Fibroblast of skin of abdomen (primary cell): ENCODE results near the gene ATXN1.

Experiments
- DNase-seq: peaks from one replicate; pipeline ENCODE4 v3.0.0-alpha.2; 2013

ATXN1 gene

DNA sequence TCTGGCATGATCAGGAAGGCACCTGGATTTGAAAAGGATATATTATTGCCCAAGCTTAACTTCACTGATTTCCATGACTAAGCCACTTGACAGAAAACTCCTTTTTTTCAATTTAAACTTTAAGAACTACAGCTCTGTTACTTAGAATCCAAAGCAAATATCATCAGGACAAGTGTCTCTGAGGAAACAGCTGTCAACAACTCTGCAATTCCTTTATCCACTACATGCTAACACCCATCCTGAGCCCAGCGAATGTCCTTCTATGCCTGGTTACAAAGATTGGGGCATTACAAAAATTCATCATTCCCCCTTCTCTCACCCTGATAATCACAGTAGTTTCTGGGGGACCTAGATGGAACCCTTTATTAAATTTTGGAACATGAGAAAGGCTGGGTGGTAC is 386.1 kb downstream of the ATXN1 start:
- no peak for DNase-seq

DNA sequence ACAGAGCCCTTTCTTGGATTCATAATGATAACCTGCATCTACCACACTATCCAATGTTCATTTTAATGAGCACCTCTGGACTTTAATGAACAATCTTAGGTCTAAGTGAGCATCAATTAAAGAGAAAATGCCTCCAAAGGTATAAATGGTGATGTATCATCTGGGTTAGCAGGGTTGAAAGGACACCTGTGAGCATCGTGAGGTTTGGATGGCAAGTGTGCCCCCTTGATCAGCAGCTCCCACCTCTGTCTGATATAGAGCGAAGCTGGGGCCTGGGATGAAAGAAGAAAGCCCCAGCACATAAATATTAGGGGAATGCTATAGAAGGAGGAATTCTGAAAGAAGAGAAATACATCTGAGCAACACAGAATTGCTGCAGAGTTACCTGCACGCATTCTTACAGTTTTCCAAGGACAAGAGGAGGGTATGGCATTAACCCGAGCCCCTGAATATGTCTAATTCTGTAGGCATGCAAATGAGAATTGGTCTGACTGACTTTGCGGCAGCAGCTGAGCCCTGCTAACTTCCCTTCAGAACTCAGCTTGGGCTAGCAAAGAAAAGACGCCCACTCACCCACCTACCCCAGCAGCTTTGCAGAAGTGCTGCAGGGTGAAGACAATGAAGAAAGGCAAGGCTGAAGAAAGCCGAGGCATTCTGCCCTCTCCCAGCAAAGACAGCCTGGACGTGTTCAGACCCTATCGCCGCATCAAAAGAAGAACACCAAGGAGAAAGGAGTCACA is 386.6 kb downstream of the ATXN1 start:
- DNase-seq: no peak

DNA sequence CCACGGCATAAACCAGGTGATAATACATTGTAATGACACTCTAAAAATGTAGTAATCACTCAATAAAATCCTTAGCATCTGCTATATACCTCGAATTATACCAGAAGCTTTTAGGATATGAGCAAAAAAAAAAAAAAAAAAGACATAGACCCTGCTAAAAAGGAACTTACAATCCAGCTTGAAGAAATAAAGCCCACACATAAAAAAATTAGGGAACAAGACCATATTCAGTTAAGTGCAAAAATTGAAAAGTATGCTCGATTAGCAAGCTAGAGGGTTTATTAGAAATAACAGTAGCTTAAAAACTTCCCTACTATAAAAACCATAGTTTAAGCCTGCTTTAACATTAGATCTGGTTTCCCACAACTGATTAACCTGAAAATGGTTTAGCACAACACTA is 387.2 kb downstream of the ATXN1 start:
- DNase-seq: no peak

DNA sequence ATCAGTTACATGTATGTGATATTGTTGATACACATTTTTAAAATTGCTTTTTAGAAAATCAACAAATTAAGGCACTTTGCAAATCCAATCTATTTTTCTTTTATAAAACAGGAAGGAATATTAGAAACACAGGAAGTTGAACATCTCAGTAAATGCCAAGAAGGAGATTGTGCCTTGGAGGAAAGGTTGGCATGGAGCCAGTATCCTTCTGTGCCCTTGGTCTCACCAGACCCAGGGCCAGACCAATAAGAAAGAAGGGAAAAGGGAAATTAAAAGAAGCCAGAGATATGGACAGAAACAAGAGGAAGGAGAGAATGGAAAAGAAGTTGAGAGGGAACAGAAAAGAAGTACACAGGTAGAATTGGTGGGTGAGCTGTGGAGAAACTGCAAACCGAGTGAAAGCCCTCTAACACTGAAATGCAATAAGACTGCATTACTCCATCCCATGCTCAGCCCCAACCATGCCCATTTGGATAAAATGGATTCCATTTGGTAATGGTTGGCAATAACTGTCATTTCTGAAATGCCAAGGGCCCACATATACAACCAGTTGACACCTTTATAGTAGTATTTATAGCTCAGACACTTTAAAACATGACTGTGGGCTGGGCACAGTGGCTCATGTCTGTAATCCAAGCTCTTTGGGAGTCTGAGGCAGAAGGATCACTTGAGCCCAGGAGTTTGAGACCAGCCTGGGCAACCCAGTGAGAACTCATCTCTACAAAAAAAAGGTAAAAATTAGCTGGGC is 389.1 kb downstream of the ATXN1 start:
- DNase-seq: no peak

DNA sequence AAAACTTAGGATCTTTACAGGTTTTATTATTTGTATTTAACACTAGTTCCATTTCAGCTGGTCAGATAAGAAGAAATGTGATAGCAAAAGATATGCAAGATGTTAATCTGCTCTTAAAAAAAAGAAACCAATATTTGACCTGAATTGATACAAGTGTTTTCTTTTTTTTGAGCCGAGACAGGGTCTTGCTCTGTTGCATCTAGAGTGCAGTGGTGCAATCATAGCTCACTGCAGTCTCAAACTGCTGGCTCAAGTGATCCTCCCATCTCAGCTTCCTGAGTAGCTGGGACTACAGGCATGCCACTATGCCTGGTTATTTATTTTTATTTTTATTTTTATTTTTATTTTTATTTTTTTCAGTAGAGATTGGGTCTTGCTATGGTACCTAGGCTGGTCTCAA is 389.9 kb downstream of the ATXN1 start:
- DNase-seq: no peak

DNA sequence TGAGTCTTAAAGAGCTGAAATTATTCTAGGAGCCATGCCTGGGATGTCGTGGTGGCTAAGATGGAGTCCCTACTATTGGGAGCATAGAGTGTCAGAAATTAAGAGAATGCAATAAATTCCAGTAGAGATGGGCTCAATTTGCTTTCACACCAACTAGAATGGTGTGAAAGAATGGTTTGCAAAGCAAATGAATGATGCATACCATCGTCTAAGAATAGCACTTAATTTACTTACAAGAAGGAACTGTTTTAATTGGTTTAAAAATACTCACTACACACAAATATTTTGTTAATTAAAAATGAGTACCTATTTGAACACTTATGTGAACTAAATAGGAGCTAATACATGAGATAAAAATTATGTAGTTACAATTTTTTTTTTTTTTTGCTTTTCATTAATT is 390.3 kb downstream of the ATXN1 start:
- no peak for DNase-seq

DNA sequence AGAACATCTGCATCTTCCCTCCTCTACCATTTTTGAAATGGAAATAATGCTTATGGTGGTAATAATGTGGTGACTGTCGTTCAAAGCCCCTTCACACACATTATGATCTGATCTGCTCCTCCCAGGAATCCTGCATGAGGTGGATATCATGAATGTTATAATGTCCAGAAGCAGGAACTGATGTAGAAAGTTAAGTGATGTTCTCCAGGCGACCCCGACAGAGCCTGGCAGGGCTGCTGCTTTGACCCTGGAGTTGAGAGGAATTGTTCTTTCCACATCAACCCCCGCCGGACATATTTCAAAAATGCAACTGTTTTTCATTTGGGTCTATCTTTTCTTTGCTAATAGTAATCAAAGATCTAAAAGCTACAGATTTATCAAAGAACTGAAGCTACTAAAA is 391.3 kb downstream of the ATXN1 start:
- no peak for DNase-seq

DNA sequence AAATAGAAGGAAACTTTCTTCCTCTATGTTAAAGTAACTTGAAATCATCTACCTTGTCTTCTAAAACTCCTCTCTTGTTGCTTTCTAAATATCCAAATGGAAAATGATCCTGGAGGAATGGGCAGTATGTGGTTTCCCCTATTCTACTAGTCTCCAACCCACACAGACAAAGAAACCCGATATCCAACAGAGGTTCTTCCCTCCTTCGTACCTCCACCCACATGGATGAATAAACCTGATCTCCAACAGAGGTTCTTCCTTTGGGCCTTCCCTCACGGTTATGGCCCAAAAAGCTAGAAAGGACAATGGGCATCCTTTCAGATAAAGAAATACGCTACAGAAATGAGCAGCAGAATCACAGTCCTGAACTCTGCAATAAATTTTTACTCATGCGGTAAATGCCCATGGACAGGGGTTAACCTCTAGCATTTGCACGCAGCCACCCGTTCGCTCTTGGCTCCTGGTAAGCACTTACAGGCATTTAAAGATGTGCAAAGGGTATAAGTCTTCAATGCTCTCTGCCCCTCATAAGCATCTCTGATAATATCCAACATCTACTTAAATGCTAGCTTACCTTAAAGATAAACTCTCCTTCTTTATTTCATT is 392.0 kb downstream of the ATXN1 start:
- no peak for DNase-seq

DNA sequence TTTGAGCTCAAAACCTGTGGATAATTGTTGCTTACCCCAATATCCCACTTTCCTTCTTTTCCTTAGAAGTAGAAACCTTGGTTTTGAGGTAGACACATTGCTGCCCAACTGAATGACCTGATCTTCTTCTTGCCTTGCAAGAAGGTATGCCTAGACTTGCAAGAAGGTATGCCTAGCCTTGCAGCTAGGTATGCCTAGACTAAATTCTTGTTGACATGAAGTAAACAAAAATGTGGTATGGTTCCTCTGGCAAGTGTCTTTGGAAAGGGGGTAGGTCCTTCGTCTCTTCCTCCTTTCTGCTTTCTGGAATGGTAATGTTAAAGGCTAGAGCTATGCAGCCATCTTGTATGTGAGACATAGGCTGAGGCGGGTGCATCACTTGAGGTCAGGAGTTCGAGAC is 393.7 kb downstream of the ATXN1 start:
- DNase-seq: no peak

DNA sequence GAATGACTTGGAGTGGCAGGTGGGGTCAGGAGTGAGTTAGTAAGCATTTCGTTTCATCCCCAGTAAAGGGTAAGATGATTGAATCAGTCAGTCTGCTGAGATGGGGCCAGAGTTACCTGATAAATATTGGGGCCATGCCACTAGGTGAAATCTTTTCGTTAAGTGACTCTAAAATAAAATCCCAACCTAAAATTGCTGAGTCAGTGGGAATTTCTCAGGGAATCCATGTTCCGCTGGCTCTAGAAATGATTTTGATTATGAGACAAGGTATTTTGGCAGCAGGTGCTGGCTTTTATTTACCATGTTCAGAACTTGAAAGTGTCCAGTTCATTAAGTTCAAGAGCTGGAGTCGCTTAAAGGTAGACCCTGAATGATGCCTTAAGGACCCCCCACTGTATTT is 397.5 kb downstream of the ATXN1 start:
- no peak for DNase-seq

DNA sequence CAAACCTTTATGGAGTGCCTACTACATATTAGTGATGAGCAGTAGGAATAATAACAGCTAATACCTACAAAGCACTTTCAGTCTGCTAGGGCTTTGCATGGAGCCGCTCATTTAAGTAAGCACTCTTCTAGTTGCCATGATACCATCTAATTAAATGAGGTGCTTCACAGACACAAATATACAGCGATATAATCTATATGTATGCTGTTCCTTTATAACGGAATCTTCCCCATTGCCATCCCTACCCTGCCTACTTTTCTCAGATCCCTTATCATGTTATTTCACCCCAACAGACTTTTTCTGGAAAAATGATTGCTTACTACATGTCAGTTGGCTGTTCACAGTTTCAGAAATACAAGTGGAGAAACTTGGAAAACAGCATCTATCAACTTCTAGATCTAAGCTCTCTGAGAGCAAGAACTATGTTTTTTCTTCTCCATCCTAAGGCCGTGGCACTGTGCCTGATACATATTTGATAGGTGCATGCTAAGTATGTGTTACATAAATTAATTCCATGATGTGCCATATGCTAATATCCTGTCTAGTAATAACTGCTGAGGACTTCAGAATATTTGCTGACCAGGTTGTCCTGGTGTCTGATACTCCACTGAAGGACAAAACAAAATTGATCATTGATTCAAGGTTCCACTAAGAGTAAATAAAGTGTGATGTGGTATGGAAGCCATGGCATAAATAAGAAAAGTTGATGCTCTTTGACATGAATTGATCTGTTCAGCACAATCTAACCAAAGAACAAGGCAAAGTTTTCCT is 398.3 kb downstream of the ATXN1 start:
- no peak for DNase-seq

DNA sequence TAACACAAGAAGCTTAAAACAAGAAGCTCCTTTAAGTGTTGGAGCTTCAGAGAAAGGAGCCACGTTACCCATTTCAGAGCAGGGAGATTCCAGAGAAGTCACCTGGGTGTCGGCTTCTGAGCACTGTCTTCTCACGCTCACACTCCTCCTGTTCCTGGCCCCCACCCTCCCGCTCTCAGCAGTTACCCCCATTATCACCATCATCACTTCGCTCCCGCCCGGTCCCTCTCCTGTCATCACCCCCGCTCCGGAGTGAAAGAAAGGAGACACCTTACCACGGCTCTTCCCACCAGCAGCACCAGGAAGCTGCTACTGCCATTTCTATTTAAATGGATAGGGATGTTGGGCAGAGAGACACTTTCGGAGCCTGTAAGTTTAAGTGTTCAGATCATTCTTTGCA is 399.0 kb downstream of the ATXN1 start:
- DNase-seq: no peak

DNA sequence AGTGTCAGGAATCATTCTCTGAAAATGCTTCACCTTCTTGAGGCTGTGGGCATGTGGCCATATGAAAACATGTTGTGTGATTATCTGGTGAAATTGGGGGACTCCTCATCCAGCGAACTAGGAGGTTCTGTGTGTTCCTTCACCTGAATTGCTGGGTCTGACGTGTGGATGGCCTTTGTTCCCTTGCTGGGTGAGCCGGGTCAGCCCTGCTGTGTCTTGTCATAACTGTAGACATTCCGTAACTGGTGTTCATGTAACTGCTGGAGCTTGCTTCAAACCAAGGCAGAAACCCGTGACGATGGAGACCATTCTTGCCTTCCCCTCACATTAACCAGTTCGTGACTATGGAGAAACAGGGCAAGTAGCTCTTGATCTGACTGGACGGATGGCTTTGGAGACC is 399.4 kb downstream of the ATXN1 start:
- DNase-seq: no peak

DNA sequence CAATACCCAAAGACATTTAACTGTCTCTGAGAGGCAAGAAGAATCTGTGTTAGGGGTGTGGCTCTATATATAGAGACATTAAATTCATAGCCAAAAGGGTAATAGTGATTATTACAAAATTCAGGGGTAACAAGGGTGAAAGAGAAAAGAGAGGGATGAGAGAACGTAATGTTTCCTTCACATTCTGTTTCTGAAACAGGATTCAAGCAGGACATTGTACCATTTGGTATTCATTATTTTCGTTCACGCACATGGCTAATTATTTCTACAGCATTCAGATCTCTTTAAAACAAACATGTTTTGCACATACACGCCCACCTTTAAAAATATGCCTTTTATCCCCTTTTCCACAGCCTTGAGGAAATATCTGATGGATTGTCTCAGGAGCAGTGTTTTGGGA is 400.1 kb downstream of the ATXN1 start:
- no peak for DNase-seq

DNA sequence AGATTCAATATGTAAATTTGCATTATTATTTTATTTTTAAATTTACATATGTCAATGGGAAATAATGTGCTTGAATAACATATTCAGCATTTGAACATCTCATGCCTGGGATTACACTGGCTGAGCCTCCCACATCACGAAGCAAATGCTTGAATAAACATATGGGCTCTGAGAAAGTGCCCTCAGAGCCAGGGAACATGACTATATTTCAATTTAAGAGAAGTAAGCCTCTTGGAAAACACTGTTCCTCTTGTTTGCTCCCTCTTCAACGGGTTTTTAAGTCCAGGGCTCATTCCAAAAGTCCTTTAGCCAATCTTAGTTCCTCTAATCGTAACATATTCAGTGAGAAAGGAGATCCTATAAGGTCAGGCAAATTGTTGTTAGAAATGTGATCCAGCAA is 400.9 kb downstream of the ATXN1 start:
- DNase-seq: no peak

DNA sequence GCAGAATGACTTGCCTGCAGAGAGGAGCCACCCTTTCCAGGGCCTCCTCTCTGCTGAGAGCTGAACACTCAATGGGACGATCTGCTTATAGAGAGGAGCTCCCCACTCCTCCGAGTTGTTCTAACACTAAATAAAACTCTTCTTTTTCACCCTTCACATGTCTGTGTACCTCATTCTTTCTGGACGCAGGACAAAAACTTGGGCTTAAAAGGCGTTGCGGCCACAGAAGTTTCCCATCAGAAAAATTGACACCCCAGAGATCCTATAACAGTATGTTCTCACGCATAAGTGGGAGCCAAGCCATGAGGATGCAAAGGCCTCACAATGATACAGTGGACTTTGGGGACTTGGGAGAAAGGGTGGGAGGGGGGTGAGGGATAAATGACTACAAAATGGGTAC is 401.7 kb downstream of the ATXN1 start:
- DNase-seq: no peak

DNA sequence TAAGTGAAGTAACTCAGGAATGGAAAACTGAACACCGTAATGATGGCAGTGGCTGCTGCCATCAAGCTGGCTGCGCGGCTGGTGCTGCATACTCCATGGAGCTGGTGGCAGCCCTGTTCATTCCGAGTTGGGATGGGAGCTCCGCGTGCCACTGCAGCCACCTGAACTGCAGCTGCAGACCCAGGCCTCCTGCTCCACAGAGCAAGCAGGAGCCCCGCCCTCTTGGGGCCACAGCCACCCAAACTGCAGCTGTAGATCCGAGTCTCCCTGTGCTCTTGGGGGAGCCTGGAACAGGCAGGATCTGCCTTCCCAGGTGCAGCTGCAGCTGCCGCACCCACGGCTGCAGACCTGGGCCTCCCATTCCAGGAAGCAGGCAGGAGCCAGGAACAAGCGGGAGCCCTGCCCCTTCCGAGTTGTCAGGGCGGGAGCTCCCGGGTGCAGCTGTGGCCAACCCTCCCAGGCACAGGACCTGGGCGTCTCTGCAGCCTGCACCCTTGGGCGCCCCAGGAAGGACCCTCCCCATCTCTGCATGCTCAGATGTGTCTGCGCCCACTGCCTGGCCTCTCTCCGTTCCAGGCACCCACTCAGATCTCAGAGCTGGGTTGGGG is 402.6 kb downstream of the ATXN1 start:
- no peak for DNase-seq

DNA sequence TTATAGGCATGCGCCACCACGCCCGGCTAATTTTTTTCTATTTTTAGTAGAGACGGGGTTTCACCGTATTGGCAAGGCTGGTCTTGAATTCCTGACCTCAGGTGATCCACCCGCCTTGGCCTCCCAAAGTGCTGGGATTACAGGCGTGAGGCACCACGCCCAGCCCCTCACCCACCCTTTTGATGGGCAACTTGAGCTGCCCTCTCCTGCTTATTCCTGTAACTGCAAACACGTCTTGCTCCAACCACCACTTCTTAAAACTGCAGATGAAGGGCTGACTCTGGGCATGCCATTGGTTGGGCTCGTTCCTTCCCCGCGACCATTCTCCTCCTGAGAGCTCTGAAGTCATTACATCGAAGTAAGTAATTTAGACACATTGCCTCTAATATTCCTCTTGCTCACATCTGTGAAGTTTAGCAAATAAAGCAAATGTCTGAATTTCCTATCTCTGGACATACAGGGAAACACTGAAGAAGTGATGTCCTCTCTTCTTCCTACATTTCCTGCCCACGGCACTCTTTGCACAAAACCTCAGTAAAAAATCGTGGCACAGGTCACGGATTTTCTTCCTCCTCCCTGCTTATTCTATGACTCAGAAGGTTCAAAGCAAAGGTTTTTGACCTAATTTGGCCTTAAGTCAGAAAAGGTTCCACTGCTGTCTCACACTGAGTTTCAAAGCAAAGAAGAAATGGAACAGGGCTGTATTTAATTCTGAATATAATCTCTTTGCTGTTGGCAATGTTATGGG is 405.4 kb downstream of the ATXN1 start:
- peak; percentile 24 for DNase-seq

DNA sequence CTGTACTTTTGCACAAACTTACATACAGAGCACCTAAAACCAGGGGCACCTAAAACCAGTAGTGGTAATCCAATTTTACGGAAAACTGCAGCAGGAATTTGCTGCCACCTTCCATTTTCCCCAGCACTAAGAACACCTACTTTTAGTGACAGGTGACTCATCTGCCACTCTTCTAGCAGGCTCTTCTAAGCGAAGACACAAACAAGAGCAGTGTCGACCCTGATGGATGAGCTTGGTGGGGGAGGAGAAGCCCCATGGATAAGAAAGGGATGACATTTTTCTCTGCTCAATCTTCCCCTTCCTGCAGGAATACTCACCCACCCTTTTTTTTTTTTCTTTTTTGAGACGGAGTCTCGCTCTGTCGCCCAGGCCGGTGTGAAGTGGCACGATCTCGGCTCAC is 406.0 kb downstream of the ATXN1 start:
- DNase-seq: no peak

DNA sequence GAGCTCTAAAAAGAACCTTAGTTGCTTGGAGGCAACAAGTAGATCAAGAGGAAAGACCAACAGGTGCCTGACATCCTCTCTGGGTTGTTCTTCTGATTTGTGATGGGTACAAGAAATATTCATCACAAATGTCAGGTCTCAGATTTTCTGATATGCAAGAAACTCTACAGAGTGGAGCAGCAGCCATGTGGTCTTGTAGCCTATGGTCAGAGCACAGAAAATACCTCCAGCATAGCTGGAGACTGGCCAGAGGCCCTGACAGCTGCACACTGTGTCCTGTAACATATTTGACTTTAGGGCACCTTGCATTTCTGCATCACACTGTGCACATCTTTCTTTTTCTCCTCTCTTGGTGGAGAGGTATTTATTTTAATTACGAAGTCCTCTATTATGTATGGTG is 406.6 kb downstream of the ATXN1 start:
- no peak for DNase-seq

DNA sequence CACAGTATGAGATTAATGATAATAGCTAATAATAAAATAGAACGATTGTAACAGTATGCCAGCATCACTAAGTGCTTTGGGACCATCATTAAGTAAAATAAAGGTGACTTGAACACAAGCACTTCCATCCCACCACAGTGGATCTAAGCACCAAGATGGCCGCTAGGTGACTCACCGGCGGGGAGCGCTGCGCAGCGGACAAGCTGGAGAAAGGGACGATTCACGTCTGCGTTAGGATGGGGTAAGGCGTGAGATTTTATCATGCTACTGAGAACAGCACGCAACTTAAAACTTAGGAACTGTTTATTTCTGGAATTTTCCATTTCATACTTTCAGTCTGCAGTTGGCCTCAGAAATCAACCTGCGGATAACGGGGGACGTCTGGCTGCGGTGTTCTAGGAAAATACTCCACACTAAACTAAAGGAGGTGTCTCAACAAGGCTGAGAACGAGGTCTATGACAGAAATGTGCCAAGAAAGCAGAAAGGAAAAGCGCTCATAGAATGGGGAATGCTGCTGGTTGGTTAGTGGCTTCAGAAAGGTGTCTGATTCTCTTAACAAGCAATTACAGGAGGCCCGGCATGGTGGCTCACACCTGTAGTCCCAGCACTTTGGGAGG is 408.3 kb downstream of the ATXN1 start:
- no peak for DNase-seq

DNA sequence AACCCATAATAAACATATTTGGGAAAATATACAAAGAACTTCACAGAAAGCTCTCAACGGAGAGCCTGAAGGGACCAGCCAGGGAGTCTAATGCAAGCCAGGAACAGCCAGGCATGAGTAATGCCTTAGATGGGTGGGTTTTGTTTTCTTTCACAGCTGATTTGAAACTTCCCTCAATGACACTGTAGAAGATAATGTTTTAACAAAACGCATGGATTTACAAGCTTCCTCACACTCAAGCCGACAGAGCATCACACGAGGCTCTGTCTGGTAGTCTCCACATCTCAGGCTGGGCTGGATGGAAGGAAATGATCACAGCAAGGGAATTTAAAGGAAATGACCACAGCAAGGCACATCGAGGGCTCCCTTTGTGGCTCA is 409.0 kb downstream of the ATXN1 start:
- DNase-seq: peak; percentile 69
